ENCODE results near the gene TBC1D30.

DNA sequence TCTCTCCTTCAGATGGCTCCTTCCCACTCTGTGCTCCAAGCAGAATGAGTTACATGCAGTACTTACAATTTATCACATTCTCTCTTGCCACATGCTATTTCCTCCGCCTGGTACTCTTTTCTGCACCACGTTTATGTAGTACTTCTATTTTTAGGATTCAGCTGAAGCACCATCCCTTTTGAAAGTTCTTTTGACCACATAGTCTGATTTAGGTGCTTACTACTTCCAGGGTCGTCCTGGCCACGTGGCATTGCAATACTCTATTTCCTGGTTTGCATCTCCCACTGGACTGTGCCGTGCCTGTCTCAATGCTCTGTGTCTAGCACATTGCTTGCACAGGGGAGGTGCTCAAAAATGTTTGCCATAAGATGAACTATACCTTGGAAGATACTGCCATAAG is 16.3 kb upstream of the TBC1D30 start:
- TF ChIP-seq, protein P1, sequence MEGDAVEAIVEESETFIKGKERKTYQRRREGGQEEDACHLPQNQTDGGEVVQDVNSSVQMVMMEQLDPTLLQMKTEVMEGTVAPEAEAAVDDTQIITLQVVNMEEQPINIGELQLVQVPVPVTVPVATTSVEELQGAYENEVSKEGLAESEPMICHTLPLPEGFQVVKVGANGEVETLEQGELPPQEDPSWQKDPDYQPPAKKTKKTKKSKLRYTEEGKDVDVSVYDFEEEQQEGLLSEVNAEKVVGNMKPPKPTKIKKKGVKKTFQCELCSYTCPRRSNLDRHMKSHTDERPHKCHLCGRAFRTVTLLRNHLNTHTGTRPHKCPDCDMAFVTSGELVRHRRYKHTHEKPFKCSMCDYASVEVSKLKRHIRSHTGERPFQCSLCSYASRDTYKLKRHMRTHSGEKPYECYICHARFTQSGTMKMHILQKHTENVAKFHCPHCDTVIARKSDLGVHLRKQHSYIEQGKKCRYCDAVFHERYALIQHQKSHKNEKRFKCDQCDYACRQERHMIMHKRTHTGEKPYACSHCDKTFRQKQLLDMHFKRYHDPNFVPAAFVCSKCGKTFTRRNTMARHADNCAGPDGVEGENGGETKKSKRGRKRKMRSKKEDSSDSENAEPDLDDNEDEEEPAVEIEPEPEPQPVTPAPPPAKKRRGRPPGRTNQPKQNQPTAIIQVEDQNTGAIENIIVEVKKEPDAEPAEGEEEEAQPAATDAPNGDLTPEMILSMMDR (IDR thresholded peaks at IDR 0.05), result no peak
- TF ChIP-seq POLR2AphosphoS5 (IDR thresholded peaks at IDR 0.05) (no peak), POLR2A (IDR thresholded peaks at IDR 0.05; ENCODE audit: low read depth) (no peak), EP300 (IDR thresholded peaks at IDR 0.05) (no peak)
